Measurements from ENCODE around the gene MARCHF9.

MARCHF9 gene

GRCh38 chr12:57722716-57723629 is 31.9 kb upstream of the MARCHF9 start:
- DNase-seq (ENCODE audit: insufficient read length, low spot score) (peak; percentile 13), FAIRE-seq (no peak)
- TF ChIP-seq CTCF (IDR thresholded peaks at IDR 0.05; ENCODE audit: insufficient read depth, missing control alignments), result no peak

- no peak for FAIRE-seq
- no peak for TF ChIP-seq CTCF (IDR thresholded peaks at IDR 0.05; ENCODE audit: insufficient read depth, missing control alignments)
- no peak for DNase-seq (ENCODE audit: insufficient read length, low spot score)
Observed at GRCh38 chr12:57723630-57723962, 31.3 kb upstream of the MARCHF9 start.

- no peak for FAIRE-seq
- no peak for DNase-seq (ENCODE audit: insufficient read length, low spot score)
- no peak for TF ChIP-seq CTCF (IDR thresholded peaks at IDR 0.05; ENCODE audit: insufficient read depth, missing control alignments)
Observed at GRCh38 chr12:57724003-57724935, 30.6 kb upstream of the MARCHF9 start.

- DNase-seq (ENCODE audit: insufficient read length, low spot score) (no peak), FAIRE-seq (no peak)
- no peak for TF ChIP-seq CTCF (IDR thresholded peaks at IDR 0.05; ENCODE audit: insufficient read depth, missing control alignments)
Observed at GRCh38 chr12:57724936-57725740, 29.8 kb upstream of the MARCHF9 start.

GRCh38 chr12:57725851-57726150 is 29.1 kb upstream of the MARCHF9 start:
- no peak for DNase-seq (ENCODE audit: insufficient read length, low spot score)
- TF ChIP-seq CTCF (IDR thresholded peaks at IDR 0.05; ENCODE audit: insufficient read depth, missing control alignments), result no peak
- FAIRE-seq, result no peak

GRCh38 chr12:57726151-57726883 is 28.6 kb upstream of the MARCHF9 start:
- DNase-seq (ENCODE audit: insufficient read length, low spot score) (peak; percentile 95), FAIRE-seq (no peak)
- TF ChIP-seq CTCF (IDR thresholded peaks at IDR 0.05; ENCODE audit: insufficient read depth, missing control alignments), result peak; percentile 75
